H1 (cell line): Measurements from ENCODE around the gene TRIM40. TPM values are rescaled to one million over a fixed set of nuclear protein-coding genes. Genes with fewer than 3 reads are reported as not detected.
"Not testable (repeated sequence)": the region's sequence is repeated elsewhere in the genome, so short reads cannot be mapped to it uniquely, and the experiment has no call there.

Experiments used
- CTCF ChIA-PET: fragments of 300-600 bp; sonication (Branson Sonifier 250); formaldehyde crosslinking; loops from one replicate; lab custom pipeline; 2021; ENCODE audit not compliant: partially characterized antibody; lab: Charles Lee
- POLR2A ChIA-PET: fragments of 300-600 bp; sonication (Branson Sonifier 250); formaldehyde crosslinking; loops from one replicate; lab custom pipeline; 2021; ENCODE audit warnings: inconsistent platforms; ENCODE audit not compliant: partially characterized antibody; lab: Charles Lee
- DNase-seq, 2 experiments: peaks; one replicate each; pipeline versions ENCODE4 v3.0.0 to v3.0.0-alpha.2; 2010 to 2022; ENCODE audit warnings: low spot score in 2 of 2, low read depth in 1 of 2, mixed read lengths in 1 of 2
- FAIRE-seq: peaks from 2 replicates; lab custom pipeline; 2011; peaks lifted over from hg19 to GRCh38; lab: Jason Lieb, UNC
- H2AFZ ChIP-seq: 2 replicates; pipeline ENCODE4 v1.8.1; 2012; ENCODE audit warnings: low read length, inconsistent platforms
- H2AK5ac ChIP-seq: 2 replicates; pipeline ENCODE4 v1.6.1; 2013; ENCODE audit warnings: low read depth, low read length
- H2BK120ac ChIP-seq: replicated peaks from 2 replicates; pipeline ENCODE3; 2013; ENCODE audit warnings: low read depth, low read length, inconsistent platforms
- H2BK12ac ChIP-seq: 2 replicates; pipeline ENCODE4 v1.6.1; 2013; ENCODE audit warnings: low read depth, low read length
- H2BK15ac ChIP-seq: 2 replicates; pipeline ENCODE4 v1.6.1; 2013; ENCODE audit warnings: low read length
- H2BK20ac ChIP-seq: 2 replicates; pipeline ENCODE4 v1.6.1; 2013; ENCODE audit warnings: low read length
- H2BK5ac ChIP-seq: 2 replicates; pipeline ENCODE4 v1.6.1; 2013; ENCODE audit warnings: low read depth, low read length
- H3K14ac ChIP-seq: 2 replicates; pipeline ENCODE4 v1.6.1; 2013; ENCODE audit warnings: inconsistent platforms; ENCODE audit not compliant: insufficient read length
- H3K18ac ChIP-seq: 2 replicates; pipeline ENCODE4 v1.6.1; 2013; ENCODE audit warnings: low read length; ENCODE audit errors: extremely low read depth
- H3K23ac ChIP-seq: 2 replicates; pipeline ENCODE4 v1.6.1; 2013; ENCODE audit warnings: inconsistent platforms; ENCODE audit not compliant: insufficient read length
- H3K23me2 ChIP-seq: 2 replicates; pipeline ENCODE4 v1.6.1; 2013; ENCODE audit warnings: low read depth, low read length
- H3K27ac ChIP-seq: 2 replicates; pipeline ENCODE4 v1.6.1; 2011; ENCODE audit warnings: low read depth, low read length, inconsistent platforms
- H3K27me3 ChIP-seq, 4 experiments: replicated peaks in 1 of 4; 1 replicate in 1 of 4; 2 replicates in 3 of 4; pipeline versions ENCODE4 v1.6.1 to v1.8.1; 2011 to 2013; ENCODE audit warnings: low read length in 3 of 4, mild to moderate bottlenecking in 3 of 4, inconsistent platforms in 2 of 4, mixed read lengths in 2 of 4, moderate library complexity in 1 of 4; ENCODE audit not compliant: control insufficient read depth in 3 of 4, insufficient read depth in 3 of 4; ENCODE audit errors: extremely low read depth in 1 of 4
- H3K36me3 ChIP-seq, 4 experiments: 2 replicates each; pipeline versions ENCODE4 v1.6.1 to v1.8.1; 2011 to 2013; ENCODE audit warnings: mild to moderate bottlenecking in 4 of 4, low read length in 3 of 4, moderate library complexity in 2 of 4, control low read depth in 1 of 4, inconsistent platforms in 1 of 4; ENCODE audit not compliant: insufficient read depth in 4 of 4, control insufficient read depth in 2 of 4
- H3K4ac ChIP-seq: replicated peaks from 2 replicates; pipeline ENCODE3; 2013; ENCODE audit warnings: low read length, low read depth, mixed read lengths, inconsistent platforms; ENCODE audit not compliant: insufficient read length
- H3K4me1 ChIP-seq, 4 experiments: replicated peaks in 1 of 4; 1 replicate in 1 of 4; 2 replicates in 3 of 4; pipeline versions ENCODE4 v1.6.1 to v1.8.1; 2011 to 2013; ENCODE audit warnings: low read length in 3 of 4, inconsistent platforms in 2 of 4, mixed read lengths in 1 of 4; ENCODE audit not compliant: insufficient read depth in 4 of 4, control insufficient read depth in 3 of 4
- H3K4me2 ChIP-seq, 2 experiments: 2 replicates each; pipeline versions ENCODE4 v1.6.1 to v1.8.1; 2011 to 2013; ENCODE audit warnings: low read depth in 2 of 2, low read length in 2 of 2, control low read depth in 1 of 2, inconsistent platforms in 1 of 2, mild to moderate bottlenecking in 1 of 2; ENCODE audit not compliant: insufficient read depth in 1 of 2
- H3K4me3 ChIP-seq, 4 experiments: fragments of 200-600, 300-600 bp in 1 of 4; sonication (generic), shearing (Covaris generic), sonication (Bioruptor Twin) in 1 of 4; 2 replicates each; pipeline versions ENCODE4 v1.5.1 to v1.8.1; 2011 to 2016; ENCODE audit warnings: low read length in 4 of 4, low read depth in 3 of 4, control low read depth in 2 of 4, inconsistent platforms in 2 of 4, mild to moderate bottlenecking in 2 of 4, mixed read lengths in 1 of 4, moderate library complexity in 1 of 4; ENCODE audit not compliant: insufficient read depth in 2 of 4; ENCODE audit errors: extremely low read depth in 1 of 4
- H3K56ac ChIP-seq: replicated peaks from 2 replicates; pipeline ENCODE3; 2013; ENCODE audit warnings: low read depth, mild to moderate bottlenecking, mixed read lengths, low read length, inconsistent platforms; ENCODE audit not compliant: insufficient read length
- H3K79me1 ChIP-seq: 2 replicates; pipeline ENCODE4 v1.6.1; 2013; ENCODE audit warnings: low read depth, low read length, control low read depth
- H3K79me2 ChIP-seq, 2 experiments: 2 replicates each; pipeline versions ENCODE4 v1.6.1 to v1.8.1; 2012 to 2013; ENCODE audit warnings: low read length in 2 of 2, mild to moderate bottlenecking in 2 of 2, inconsistent platforms in 1 of 2; ENCODE audit not compliant: insufficient read depth in 2 of 2, control insufficient read depth in 1 of 2
- H3K9ac ChIP-seq, 4 experiments: replicated peaks in 1 of 4; 1 replicate in 1 of 4; 2 replicates in 3 of 4; pipeline versions ENCODE4 v1.6.1 to v1.8.1; 2011 to 2013; ENCODE audit warnings: low read depth in 3 of 4, low read length in 3 of 4, control low read depth in 2 of 4, mild to moderate bottlenecking in 2 of 4, moderate library complexity in 2 of 4, inconsistent platforms in 1 of 4; ENCODE audit errors: extremely low read depth in 1 of 4
- H3K9me3 ChIP-seq, 2 experiments: 2 replicates each; pipeline versions ENCODE4 v1.6.1 to v1.8.1; 2012 to 2013; ENCODE audit warnings: mild to moderate bottlenecking in 2 of 2, moderate library complexity in 2 of 2, control low read depth in 1 of 2, inconsistent platforms in 1 of 2, low read depth in 1 of 2, low read length in 1 of 2, mixed read lengths in 1 of 2; ENCODE audit not compliant: insufficient read depth in 2 of 2
- H4K20me1 ChIP-seq, 2 experiments: replicated peaks in 1 of 2; 2 replicates each; pipeline versions ENCODE3 to v1.8.1; 2011 to 2013; ENCODE audit warnings: inconsistent platforms in 2 of 2, low read length in 2 of 2, mild to moderate bottlenecking in 1 of 2; ENCODE audit not compliant: insufficient read depth in 2 of 2, control insufficient read depth in 1 of 2
- H4K5ac ChIP-seq: 2 replicates; pipeline ENCODE4 v1.6.1; 2013; ENCODE audit warnings: low read length, low read depth, mixed read lengths, inconsistent platforms; ENCODE audit not compliant: insufficient read length
- H4K8ac ChIP-seq: 2 replicates; pipeline ENCODE4 v1.8.0; 2013; ENCODE audit warnings: mild to moderate bottlenecking, moderate library complexity, low read length, inconsistent platforms; ENCODE audit not compliant: insufficient read depth; ENCODE audit errors: extremely low read depth
- H4K91ac ChIP-seq: replicated peaks from 2 replicates; pipeline ENCODE3; 2013; ENCODE audit warnings: low read length, mixed read lengths, inconsistent platforms; ENCODE audit not compliant: insufficient read length
- WGBS, 2 experiments: shearing (Covaris generic) in 1 of 2; methylation state at CpG; one replicate each; pipeline versions ENCODE4 v1.1.6 to v1.1.7; 2013 to 2015; ENCODE audit warnings: low lambda C conversion rate in 2 of 2, mixed read lengths in 2 of 2, inconsistent platforms in 1 of 2, low coverage in 1 of 2, missing lambda C conversion rate in 1 of 2; ENCODE audit not compliant: insufficient replicate concordance in 2 of 2, insufficient coverage in 1 of 2, insufficient read length in 1 of 2; ENCODE audit errors: extremely low coverage in 1 of 2, missing lambda C conversion rate in 1 of 2; 5-methylcytosine and 5-hydroxymethylcytosine counted together
- polyA plus RNA-seq, 7 experiments: library from polyadenylated mRNA; depleted of rRNA in 3 of 7; stranded (reverse) in 5 of 7; unstranded in 2 of 7; fragments of >200 nt in 5 of 7; fragments of 200-250 nt in 2 of 7; gene quantifications; 1 replicate in 5 of 7; 2 replicates in 1 of 7; 4 replicates in 1 of 7; pipeline versions ENCODE4 v1.2.1 to v1.2.3, GENCODE V29; 2011 to 2013; ENCODE audit warnings: missing spikeins in 2 of 7, mixed read lengths in 2 of 7
- total RNA-seq: library from RNA; stranded (reverse); fragmentation: NEBNext Ultra II Directional; extraction: Animal tissue kit (Norgen Biotek cat#: 25700); gene quantifications from 2 replicates; pipeline ENCODE4 v1.2.1, GENCODE V29; 2021

Gene TRIM40
- total and polyA plus RNA-seq, 2 of the 8 experiments (the other 6 are each of a cell fraction or from before 2014, with no cell fraction given) = not detected

DNA sequence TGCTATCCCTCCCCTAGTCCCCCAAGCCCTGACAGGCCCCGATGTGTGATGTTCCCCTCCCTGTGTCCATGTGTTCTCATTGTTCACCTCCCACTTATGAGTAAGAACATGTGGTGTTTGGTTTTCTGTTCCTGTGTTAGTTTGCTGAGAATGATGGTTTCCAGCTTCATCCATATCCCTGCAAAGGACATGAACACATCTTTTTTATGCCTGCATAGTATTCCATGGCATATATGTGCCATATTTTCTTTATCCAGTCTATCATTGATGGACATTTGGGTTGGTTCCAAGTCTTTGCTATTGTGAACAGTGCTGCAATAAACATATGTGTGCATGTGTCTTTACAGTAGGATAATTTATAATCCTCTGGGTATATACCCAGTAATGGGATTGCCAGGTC is 29.3 kb downstream of the TRIM40 start:
- H3K36me3 ChIP-seq, H3K4me2 ChIP-seq, H4K20me1 ChIP-seq, H3K18ac ChIP-seq, H3K4ac ChIP-seq, H3K23ac ChIP-seq, POLR2A ChIA-PET, DNase-seq, H2AFZ ChIP-seq, H3K9me3 ChIP-seq, H2BK12ac ChIP-seq, H3K14ac ChIP-seq, H2AK5ac ChIP-seq, H3K27me3 ChIP-seq, H3K56ac ChIP-seq, H4K5ac ChIP-seq, H3K79me1 ChIP-seq, FAIRE-seq, H4K8ac ChIP-seq, H2BK15ac ChIP-seq, H3K4me1 ChIP-seq, H3K79me2 ChIP-seq, H4K91ac ChIP-seq, H3K4me3 ChIP-seq, H3K27ac ChIP-seq, H2BK5ac ChIP-seq, H2BK120ac ChIP-seq, H3K9ac ChIP-seq, H2BK20ac ChIP-seq, H3K23me2 ChIP-seq: not testable (repeated sequence)
- CTCF ChIA-PET = interaction anchor here (2.1 kb wide), 1 partner anchor 61 kb away, joined by 7 read pairs; no protein-coding TSS in a partner anchor
- 80% methylated on average over 1 of the region's 1 CpG; no CpG with 5 or more reads in 1 of the 2 experiments for WGBS, 2 experiments
